GM12878 (cell line): ENCODE measurements around the gene PKM. TPM values are rescaled to one million over a fixed set of nuclear protein-coding genes. Genes with fewer than 3 reads are reported as not detected.
A peak's percentile ranks its signal among the peaks of the same experiment; 100 is the strongest.

Source experiments
- ATAC-seq: fragments of 200-7000 bp; cut with Tn5 transposase; 3 replicates; pipeline ENCODE4 v1.9.1; 2020; ENCODE audit warnings: mild to moderate bottlenecking, moderate library complexity
- BruUV-seq: library from RNA; stranded (reverse); fragments of 400-500 nt; replicated peaks from 2 replicates; lab custom pipeline; 2021; lab: Mats Ljungman, UMichigan
- CTCF ChIA-PET: fragments of 300-600 bp; sonication (Branson Sonifier 250); formaldehyde crosslinking; extraction: SDS; loops from one replicate; lab custom pipeline; 2021; ENCODE audit warnings: inconsistent platforms; lab: Yijun Ruan, JAX
- POLR2A ChIA-PET: fragments of 350-600 bp; formaldehyde crosslinking; extraction: SDS; loops from one replicate; lab custom pipeline; 2021; ENCODE audit warnings: inconsistent platforms; lab: Charles Lee
- RAD21 ChIA-PET: fragments of 300-600 bp; sonication (Branson Sonifier 250); formaldehyde crosslinking; loops from one replicate; lab custom pipeline; 2023; ENCODE audit warnings: antibody characterized with exemption; ENCODE audit not compliant: unreplicated experiment; lab: Charles Lee
- SMC1A ChIA-PET: fragments of 300-600 bp; sonication (Branson Sonifier 250); formaldehyde crosslinking; loops from one replicate; lab custom pipeline; 2023; ENCODE audit not compliant: unreplicated experiment, uncharacterized antibody; lab: Charles Lee
- DNase-seq: peaks from one replicate; pipeline ENCODE4 v3.0.0-alpha.2; 2011; ENCODE audit warnings: low read depth, low spot score
- FAIRE-seq: peaks from 3 replicates; lab custom pipeline; 2011; peaks lifted over from hg19 to GRCh38; lab: Jason Lieb, UNC
- H2AFZ ChIP-seq: 2 replicates; pipeline ENCODE4 v1.6.0; 2011; ENCODE audit warnings: low read depth, low read length, control low read depth; ENCODE audit not compliant: control insufficient read depth
- H3K27ac ChIP-seq: 2 replicates; pipeline ENCODE4 v1.5.1; 2011; ENCODE audit warnings: control low read depth; ENCODE audit not compliant: control insufficient read depth, insufficient read depth
- H3K27me3 ChIP-seq, 2 experiments: replicated peaks in 1 of 2; 2 replicates each; pipeline versions ENCODE4 v1.6.0 to v1.6.1; 2011; ENCODE audit warnings: low read length in 1 of 2; ENCODE audit not compliant: control insufficient read depth in 2 of 2, insufficient read depth in 2 of 2
- H3K36me3 ChIP-seq, 2 experiments: 2 replicates each; pipeline ENCODE4 v1.5.1; 2011; ENCODE audit warnings: low read length in 1 of 2; ENCODE audit not compliant: control insufficient read depth in 2 of 2, insufficient read depth in 2 of 2
- H3K4me1 ChIP-seq: 2 replicates; pipeline ENCODE4 v1.6.1; 2011; ENCODE audit warnings: mild to moderate bottlenecking, low read length, moderate library complexity, mixed read lengths; ENCODE audit not compliant: control insufficient read depth, insufficient read depth
- H3K4me2 ChIP-seq: 2 replicates; pipeline ENCODE4 v1.6.0; 2011; ENCODE audit warnings: control low read depth; ENCODE audit not compliant: control insufficient read depth, insufficient read depth
- H3K4me3 ChIP-seq: fragments of 200-600 bp; sonication (generic); 2 replicates; pipeline ENCODE4 v1.5.1; 2016
- H3K79me2 ChIP-seq: 2 replicates; pipeline ENCODE4 v1.6.0; 2011; ENCODE audit warnings: low read length; ENCODE audit not compliant: control insufficient read depth, insufficient read depth
- H3K9ac ChIP-seq: 2 replicates; pipeline ENCODE4 v1.8.0; 2011; ENCODE audit warnings: low read length, control low read depth, mixed read lengths; ENCODE audit not compliant: control insufficient read depth, insufficient read depth
- H3K9me3 ChIP-seq: replicated peaks from 3 replicates; pipeline ENCODE4 v1.5.1; 2011; ENCODE audit warnings: mild to moderate bottlenecking, low read length; ENCODE audit not compliant: control insufficient read depth, insufficient read depth
- H4K20me1 ChIP-seq: 2 replicates; pipeline ENCODE4 v1.6.0; 2011; ENCODE audit not compliant: control insufficient read depth, insufficient read depth
- POLR2A ChIP-seq: IDR thresholded peaks from 2 replicates; pipeline ENCODE4 v1.6.1; 2011; ENCODE audit warnings: low read depth, mild to moderate bottlenecking, low read length
- RUNX3 ChIP-seq: IDR thresholded peaks from 2 replicates; pipeline ENCODE4 v1.6.1; 2012; ENCODE audit warnings: low read length, inconsistent platforms
- SIN3A ChIP-seq: IDR thresholded peaks from 2 replicates; pipeline ENCODE4 v1.6.1; 2012; ENCODE audit warnings: low read depth, low read length, improper control_type of control experiment
- WGBS: methylation state at CpG from one replicate; pipeline ENCODE4 v1.1.6; 2016; ENCODE audit warnings: low lambda C conversion rate; ENCODE audit not compliant: insufficient replicate concordance, insufficient coverage; ENCODE audit errors: missing lambda C conversion rate; 5-methylcytosine and 5-hydroxymethylcytosine counted together
- in situ Hi-C: fragments of 300-500 bp; cut with MboI; formaldehyde crosslinking; loops from 9 replicates; pipeline ENCODE4 v1.14.3; 2018; ENCODE audit warnings: mixed read lengths
- intact Hi-C: fragments of 100-400 bp; cut with micrococcal nuclease; formaldehyde crosslinking; loops from one replicate; pipeline ENCODE4 v1.14.2; 2022; ENCODE audit not compliant: unreplicated experiment
- polyA plus RNA-seq, 11 experiments: library from polyadenylated mRNA; depleted of rRNA in 4 of 11; unstranded in 6 of 11; stranded (reverse) in 5 of 11; fragments of >200 nt; fragmentation: Nextera tagmentation in 4 of 11; fragmentation: Illumina TruSeq in 1 of 11; extraction: Ambion mirVana in 4 of 11; extraction: Trizol in 1 of 11; gene quantifications; 1 replicate in 1 of 11; 2 replicates in 10 of 11; pipeline versions ENCODE4 v1.2.1 to v1.2.3, GENCODE V29; 2011 to 2016; ENCODE audit warnings: inconsistent platforms in 2 of 11, missing spikeins in 2 of 11, low read depth in 1 of 11
- total RNA-seq, 4 experiments: library from RNA; depleted of rRNA in 3 of 4; stranded (reverse); fragments of >200 nt in 3 of 4; fragmentation: Illumina TruSeq in 1 of 4; extraction: Trizol in 1 of 4; gene quantifications; 2 replicates each; pipeline versions ENCODE4 v1.2.1 to v1.2.3, GENCODE V29; 2013 to 2021
- TF ChIP-seq, protein P1 (sequence below): IDR thresholded peaks from 2 replicates; pipeline ENCODE4 v1.6.1; 2012; ENCODE audit warnings: low read length, inconsistent platforms
- TF ChIP-seq, protein P2 (sequence below): fragments of 450-650 bp; formaldehyde crosslinking; IDR thresholded peaks from 2 replicates; pipeline ENCODE4 v1.5.0; 2022; ENCODE audit warnings: mild to moderate bottlenecking, missing genetic modification characterization

Gene PKM
- total and polyA plus RNA-seq, 10 of the 15 experiments (the other 5 are each of a cell fraction or from before 2014, with no cell fraction given): 491 to 2,011 (median 1,433) TPM

DNA sequence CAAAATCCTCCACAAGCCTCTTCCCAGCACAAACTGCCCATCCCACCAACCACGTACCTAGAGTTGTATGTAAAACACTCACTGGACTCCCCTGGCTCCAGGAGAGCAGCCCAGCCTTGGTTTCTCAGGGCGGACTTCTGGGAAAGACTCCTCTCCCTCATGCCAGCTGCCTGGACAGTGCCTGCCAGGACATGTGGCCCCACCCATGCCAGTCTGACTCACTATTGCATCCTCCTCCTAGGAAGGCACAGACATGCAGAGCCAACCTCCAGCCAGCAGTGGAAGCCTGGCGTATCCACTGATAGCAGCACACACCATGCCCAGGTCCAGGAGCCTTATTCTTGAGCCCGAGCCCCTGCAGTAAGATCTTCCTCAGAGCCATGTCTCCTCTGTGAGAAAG, 8.6 kb downstream of the PKM start:
- Histone ChIP-seq H3K27me3 (no peaks in the 10 kb centered on the region), H2AFZ (no peak overlapping the region), H3K4me1 (peaks cover 26% of the 10 kb centered on the region), H3K4me2 (peak overlapping the region; percentile 76), H3K9ac (no peak overlapping the region; the same call in 1 of the 2 replicates), H3K36me3 (peaks cover 15 to 69% of the 10 kb centered on the region in 2 experiments), H3K4me3 (peak overlapping the region; percentile 33; the same call in 1 of the 2 replicates), H3K9me3 (no peaks in the 10 kb centered on the region), H3K79me2 (peaks cover 91% of the 10 kb centered on the region), H3K27ac (no peak overlapping the region)
- intact Hi-C loops: no loop called here
- POLR2A ChIA-PET: interaction anchor here (0.6 to 1.8 kb wide), 6 partner anchors 10 to 360 kb away, joined by 3 to 10 read pairs (median 4); no protein-coding TSS in a partner anchor
- in situ Hi-C loops: no loop called here
- CTCF ChIA-PET: no interaction called here
- RAD21 ChIA-PET: no interaction called here
- ATAC-seq (no peak), FAIRE-seq (no peak), DNase-seq (no peak)
- BruUV-seq: no TSS peak
- SMC1A ChIA-PET: interaction anchor here (1.5 kb wide), 1 partner anchor 18 kb away, joined by 3 read pairs; no protein-coding TSS in a partner anchor
- TF ChIP-seq RUNX3: no peak
- TF ChIP-seq, protein P1, sequence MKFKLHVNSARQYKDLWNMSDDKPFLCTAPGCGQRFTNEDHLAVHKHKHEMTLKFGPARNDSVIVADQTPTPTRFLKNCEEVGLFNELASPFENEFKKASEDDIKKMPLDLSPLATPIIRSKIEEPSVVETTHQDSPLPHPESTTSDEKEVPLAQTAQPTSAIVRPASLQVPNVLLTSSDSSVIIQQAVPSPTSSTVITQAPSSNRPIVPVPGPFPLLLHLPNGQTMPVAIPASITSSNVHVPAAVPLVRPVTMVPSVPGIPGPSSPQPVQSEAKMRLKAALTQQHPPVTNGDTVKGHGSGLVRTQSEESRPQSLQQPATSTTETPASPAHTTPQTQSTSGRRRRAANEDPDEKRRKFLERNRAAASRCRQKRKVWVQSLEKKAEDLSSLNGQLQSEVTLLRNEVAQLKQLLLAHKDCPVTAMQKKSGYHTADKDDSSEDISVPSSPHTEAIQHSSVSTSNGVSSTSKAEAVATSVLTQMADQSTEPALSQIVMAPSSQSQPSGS: no peak
- TF ChIP-seq SIN3A: no peak
- TF ChIP-seq, protein P2, sequence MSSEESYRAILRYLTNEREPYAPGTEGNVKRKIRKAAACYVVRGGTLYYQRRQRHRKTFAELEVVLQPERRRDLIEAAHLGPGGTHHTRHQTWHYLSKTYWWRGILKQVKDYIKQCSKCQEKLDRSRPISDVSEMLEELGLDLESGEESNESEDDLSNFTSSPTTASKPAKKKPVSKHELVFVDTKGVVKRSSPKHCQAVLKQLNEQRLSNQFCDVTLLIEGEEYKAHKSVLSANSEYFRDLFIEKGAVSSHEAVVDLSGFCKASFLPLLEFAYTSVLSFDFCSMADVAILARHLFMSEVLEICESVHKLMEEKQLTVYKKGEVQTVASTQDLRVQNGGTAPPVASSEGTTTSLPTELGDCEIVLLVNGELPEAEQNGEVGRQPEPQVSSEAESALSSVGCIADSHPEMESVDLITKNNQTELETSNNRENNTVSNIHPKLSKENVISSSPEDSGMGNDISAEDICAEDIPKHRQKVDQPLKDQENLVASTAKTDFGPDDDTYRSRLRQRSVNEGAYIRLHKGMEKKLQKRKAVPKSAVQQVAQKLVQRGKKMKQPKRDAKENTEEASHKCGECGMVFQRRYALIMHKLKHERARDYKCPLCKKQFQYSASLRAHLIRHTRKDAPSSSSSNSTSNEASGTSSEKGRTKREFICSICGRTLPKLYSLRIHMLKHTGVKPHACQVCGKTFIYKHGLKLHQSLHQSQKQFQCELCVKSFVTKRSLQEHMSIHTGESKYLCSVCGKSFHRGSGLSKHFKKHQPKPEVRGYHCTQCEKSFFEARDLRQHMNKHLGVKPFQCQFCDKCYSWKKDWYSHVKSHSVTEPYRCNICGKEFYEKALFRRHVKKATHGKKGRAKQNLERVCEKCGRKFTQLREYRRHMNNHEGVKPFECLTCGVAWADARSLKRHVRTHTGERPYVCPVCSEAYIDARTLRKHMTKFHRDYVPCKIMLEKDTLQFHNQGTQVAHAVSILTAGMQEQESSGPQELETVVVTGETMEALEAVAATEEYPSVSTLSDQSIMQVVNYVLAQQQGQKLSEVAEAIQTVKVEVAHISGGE (CRISPR knock-in tag): no peak
- TF ChIP-seq POLR2A: peak; percentile 69
- TF ChIP-seq, all 136 proteins: peak for 1
- WGBS: 63% methylated on average over 4 of the region's 4 CpGs
- peaks cover 42% of the 10 kb centered on the region for H4K20me1 ChIP-seq
